CD4-positive, alpha-beta T cell (primary cell): ENCODE results near the gene IGFL3. TPM values are rescaled to one million over a fixed set of nuclear protein-coding genes. Genes with fewer than 3 reads are reported as not detected.

Experiments
- ATAC-seq: fragments of 200-7000 bp; cut with Tn5 transposase; one replicate; pipeline ENCODE4 v1.10.0; 2022; ENCODE audit warnings: mild to moderate bottlenecking; ENCODE audit not compliant: poor library complexity
- CTCF ChIA-PET: fragments of 350-600 bp; sonication (Branson Sonifier 250); formaldehyde crosslinking; loops from one replicate; lab custom pipeline; 2021; ENCODE audit warnings: antibody characterized with exemption, inconsistent platforms; lab: Charles Lee
- POLR2A ChIA-PET: fragments of 350-600 bp; sonication (Branson Sonifier 250); formaldehyde crosslinking; loops from one replicate; lab custom pipeline; 2021; ENCODE audit warnings: antibody characterized with exemption, inconsistent platforms; lab: Charles Lee
- DNase-seq, 14 experiments: peaks; one replicate each; pipeline ENCODE4 v3.0.0-alpha.2; 2013 to 2020; ENCODE audit warnings: mixed read lengths in 2 of 14
- H3K27ac ChIP-seq, 2 donors: one replicate each; pipeline versions ENCODE4 v1.5.1 to v1.7.0; 2013; ENCODE audit warnings: low read length in 2 of 2, low read depth in 1 of 2, mild to moderate bottlenecking in 1 of 2
- H3K27me3 ChIP-seq, 2 experiments: 1 replicate in 1 of 2; 2 replicates in 1 of 2; pipeline versions ENCODE4 v1.6.1 to v1.7.0; 2013; ENCODE audit warnings: low read length in 2 of 2, control low read depth in 1 of 2, mild to moderate bottlenecking in 1 of 2, moderate library complexity in 1 of 2; ENCODE audit not compliant: insufficient read depth in 2 of 2, control insufficient read depth in 1 of 2
- H3K36me3 ChIP-seq: one replicate; pipeline ENCODE4 v1.6.1; 2013; ENCODE audit warnings: low read length, control low read depth; ENCODE audit not compliant: insufficient read depth
- H3K4me1 ChIP-seq: one replicate; pipeline ENCODE4 v1.6.1; 2013; ENCODE audit warnings: low read length, control low read depth; ENCODE audit not compliant: insufficient read depth
- H3K4me3 ChIP-seq: one replicate; pipeline ENCODE4 v1.5.1; 2013; ENCODE audit warnings: mild to moderate bottlenecking, low read length, moderate library complexity
- H3K9me3 ChIP-seq, 2 experiments: 1 replicate in 1 of 2; 2 replicates in 1 of 2; pipeline versions ENCODE4 v1.6.1 to v1.7.0; 2013; ENCODE audit warnings: low read length in 2 of 2, mild to moderate bottlenecking in 2 of 2, control low read depth in 1 of 2, moderate library complexity in 1 of 2; ENCODE audit not compliant: control insufficient read depth in 1 of 2, insufficient read depth in 1 of 2
- H3K27ac Mint-ChIP-seq: one replicate; pipeline ENCODE4 v1.8.0; 2020; ENCODE audit warnings: mixed read lengths
- H3K27me3 Mint-ChIP-seq: one replicate; pipeline ENCODE4 v1.8.0; 2021; ENCODE audit warnings: mixed read lengths
- H3K36me3 Mint-ChIP-seq: one replicate; pipeline ENCODE4 v1.8.0; 2021; ENCODE audit warnings: low read depth, mixed read lengths
- H3K4me1 Mint-ChIP-seq: one replicate; pipeline ENCODE4 v1.8.0; 2021; ENCODE audit warnings: low read depth, mixed read lengths
- H3K4me3 Mint-ChIP-seq: one replicate; pipeline ENCODE4 v1.8.0; 2020; ENCODE audit warnings: mild to moderate bottlenecking, mixed read lengths
- H3K9me3 Mint-ChIP-seq: one replicate; pipeline ENCODE4 v1.8.0; 2020; ENCODE audit warnings: mixed read lengths
- CTCF ChIP-seq: fragments of 200-600 bp; IDR thresholded peaks from one replicate; pipeline ENCODE4 v1.8.0; 2022; ENCODE audit warnings: antibody characterized with exemption, mild to moderate bottlenecking
- intact Hi-C, 2 experiments: fragments of 100-400 bp; cut with DNase I in 1 of 2; cut with micrococcal nuclease in 1 of 2; formaldehyde crosslinking; loops; one replicate each; pipeline versions ENCODE4 v1.15.1 to v1.9.0; 2023 to 2025; cut with DNase I, micrococcal nuclease
- total RNA-seq, 174 experiments: library from RNA in 2 of 174; stranded (reverse) in 2 of 174; gene quantifications; one replicate each; pipeline ENCODE4 v1.2.3 and lab custom pipeline; 2021 to 2026

The IGFL3 gene
- total RNA-seq, 2 experiments from 2014 or later: not detected

- POLR2A ChIA-PET: no interaction called here
- Mint-ChIP-seq H3K27ac (no peak overlapping the region), H3K4me3 (no peak overlapping the region), H3K36me3 (no peaks in the 10 kb centered on the region), H3K4me1 (no peaks in the 10 kb centered on the region), H3K9me3 (no peaks in the 10 kb centered on the region), H3K27me3 (peaks cover 64% of the 10 kb centered on the region)
- Histone ChIP-seq H3K27me3 (peaks cover 13 to 30% of the 10 kb centered on the region in 2 experiments), H3K9me3 (no peaks in the 10 kb centered on the region), H3K4me1 (no peaks in the 10 kb centered on the region), H3K4me3 (no peak overlapping the region), H3K27ac (no peak overlapping the region), H3K36me3 (no peaks in the 10 kb centered on the region)
- DNase-seq (no peak), ATAC-seq (no peak)
- TF ChIP-seq CTCF: no peak
- CTCF ChIA-PET: no interaction called here
- intact Hi-C loops: no loop called here
Observed at GRCh38 chr19:46116121-46116520, 8.4 kb downstream of the IGFL3 start.

- Histone ChIP-seq H3K4me1 (no peaks in the 10 kb centered on the region), H3K4me3 (no peak overlapping the region), H3K27ac (no peak overlapping the region), H3K9me3 (no peaks in the 10 kb centered on the region), H3K36me3 (no peaks in the 10 kb centered on the region), H3K27me3 (peaks cover 13 to 28% of the 10 kb centered on the region in 2 experiments)
- Mint-ChIP-seq H3K36me3 (no peaks in the 10 kb centered on the region), H3K4me3 (no peak overlapping the region), H3K9me3 (no peaks in the 10 kb centered on the region), H3K27ac (no peak overlapping the region), H3K4me1 (no peaks in the 10 kb centered on the region), H3K27me3 (peaks cover 63% of the 10 kb centered on the region)
- ATAC-seq (no peak), DNase-seq (no peak)
- ChIA-PET POLR2A (no interaction called here), CTCF (no interaction called here)
- intact Hi-C loops: no loop called here
- no peak for TF ChIP-seq CTCF
Observed at GRCh38 chr19:46115396-46116106, 8.9 kb downstream of the IGFL3 start.

GRCh38 chr19:46113726-46114125 lies 10.8 kb downstream of the IGFL3 start:
- H3K27me3 ChIP-seq: peaks cover 11 to 32% of the 10 kb centered on the region in 2 experiments
- intact Hi-C loops: no loop called here
- no peak overlapping the region for H3K27ac ChIP-seq
- Mint-ChIP-seq H3K36me3 (no peaks in the 10 kb centered on the region), H3K9me3 (peaks cover 2% of the 10 kb centered on the region), H3K27ac (no peak overlapping the region), H3K4me1 (no peaks in the 10 kb centered on the region), H3K4me3 (no peak overlapping the region), H3K27me3 (peaks cover 53% of the 10 kb centered on the region)
- ChIA-PET POLR2A (no interaction called here), CTCF (no interaction called here)
- TF ChIP-seq CTCF: no peak
- DNase-seq (no peak), ATAC-seq (no peak)
- no peaks in the 10 kb centered on the region for H3K4me1 ChIP-seq
- no peaks in the 10 kb centered on the region for H3K36me3 ChIP-seq
- H3K9me3 ChIP-seq: no peaks in the 10 kb centered on the region
- H3K4me3 ChIP-seq: no peak overlapping the region
